ENCODE measurements around the gene PIK3CB.

Gene PIK3CB

DNA sequence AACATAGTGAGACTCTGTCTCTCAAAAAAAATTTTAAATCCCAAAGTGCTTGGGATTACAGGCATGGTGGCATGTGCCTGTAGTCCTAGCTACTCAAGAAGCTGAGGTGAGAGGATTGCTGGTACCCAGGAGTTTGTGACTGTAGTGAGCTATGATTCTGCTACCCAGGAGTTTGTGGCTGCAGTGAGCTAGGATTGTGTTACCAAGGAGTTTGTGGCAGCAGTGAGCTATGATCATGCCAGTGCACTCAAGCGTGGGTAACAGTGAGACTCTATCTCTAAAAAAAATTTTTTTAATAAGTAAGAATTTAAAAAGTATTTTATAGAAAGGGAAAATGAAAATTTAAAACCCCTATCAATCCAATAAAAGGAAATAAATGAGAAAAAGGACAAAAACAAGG, 156.6 kb downstream of the PIK3CB start:
- Histone ChIP-seq H3K4me3 (ENCODE audit: low read length) (no peak overlapping the region), H3K9me3 (ENCODE audit: insufficient read depth, low read depth, low read length) (peaks cover 13% of the 10 kb centered on the region; the same call in 1 of the 2 replicates)
- no CpG with 5 or more reads among the region's 1 CpG for WGBS

DNA sequence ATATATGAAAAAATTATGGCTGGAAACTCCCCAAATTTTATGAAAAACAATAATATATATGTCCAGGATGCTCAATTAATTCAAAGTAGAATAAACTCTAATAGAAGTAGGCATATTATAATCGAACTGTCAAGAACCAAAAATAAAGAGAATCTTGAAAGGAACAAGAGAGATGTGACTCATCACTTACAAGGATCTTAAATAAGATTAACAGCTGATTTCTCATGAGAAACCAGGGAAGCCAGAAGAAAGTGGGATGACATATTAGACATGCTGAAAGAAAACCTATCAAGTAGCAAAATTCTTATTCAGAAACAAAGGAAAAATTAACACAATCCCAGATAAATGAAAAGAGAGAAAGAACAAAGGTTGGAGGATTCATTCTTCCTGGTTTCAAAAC, 159.3 kb downstream of the PIK3CB start:
- Histone ChIP-seq H3K4me1 (ENCODE audit: insufficient read depth, low read length) (peaks cover 14% of the 10 kb centered on the region), H3K27me3 (ENCODE audit: insufficient read depth, low read length) (no peaks in the 10 kb centered on the region), H3K4me3 (ENCODE audit: low read length) (no peak overlapping the region), H3K27ac (ENCODE audit: low read depth, low read length) (no peak overlapping the region), H3K9ac (ENCODE audit: low read depth, low read length) (no peak overlapping the region), H3K36me3 (ENCODE audit: insufficient read depth, low read length) (peaks cover 20% of the 10 kb centered on the region), H3K9me3 (ENCODE audit: insufficient read depth, low read depth, low read length) (peaks cover 13% of the 10 kb centered on the region; the same call in 1 of the 2 replicates)
- 100% methylated on average over 1 of the region's 1 CpG for WGBS

More for the DNA sequence above, 156.6 kb downstream of the PIK3CB start:
- H3K27me3 ChIP-seq (ENCODE audit: insufficient read depth, low read length): no peaks in the 10 kb centered on the region
- H3K9ac ChIP-seq (ENCODE audit: low read depth, low read length): no peak overlapping the region
- H3K27ac ChIP-seq (ENCODE audit: low read depth, low read length): no peak overlapping the region
- H3K36me3 ChIP-seq (ENCODE audit: insufficient read depth, low read length): peaks cover 39% of the 10 kb centered on the region
- H3K4me1 ChIP-seq (ENCODE audit: insufficient read depth, low read length): peaks cover 8% of the 10 kb centered on the region

DNA sequence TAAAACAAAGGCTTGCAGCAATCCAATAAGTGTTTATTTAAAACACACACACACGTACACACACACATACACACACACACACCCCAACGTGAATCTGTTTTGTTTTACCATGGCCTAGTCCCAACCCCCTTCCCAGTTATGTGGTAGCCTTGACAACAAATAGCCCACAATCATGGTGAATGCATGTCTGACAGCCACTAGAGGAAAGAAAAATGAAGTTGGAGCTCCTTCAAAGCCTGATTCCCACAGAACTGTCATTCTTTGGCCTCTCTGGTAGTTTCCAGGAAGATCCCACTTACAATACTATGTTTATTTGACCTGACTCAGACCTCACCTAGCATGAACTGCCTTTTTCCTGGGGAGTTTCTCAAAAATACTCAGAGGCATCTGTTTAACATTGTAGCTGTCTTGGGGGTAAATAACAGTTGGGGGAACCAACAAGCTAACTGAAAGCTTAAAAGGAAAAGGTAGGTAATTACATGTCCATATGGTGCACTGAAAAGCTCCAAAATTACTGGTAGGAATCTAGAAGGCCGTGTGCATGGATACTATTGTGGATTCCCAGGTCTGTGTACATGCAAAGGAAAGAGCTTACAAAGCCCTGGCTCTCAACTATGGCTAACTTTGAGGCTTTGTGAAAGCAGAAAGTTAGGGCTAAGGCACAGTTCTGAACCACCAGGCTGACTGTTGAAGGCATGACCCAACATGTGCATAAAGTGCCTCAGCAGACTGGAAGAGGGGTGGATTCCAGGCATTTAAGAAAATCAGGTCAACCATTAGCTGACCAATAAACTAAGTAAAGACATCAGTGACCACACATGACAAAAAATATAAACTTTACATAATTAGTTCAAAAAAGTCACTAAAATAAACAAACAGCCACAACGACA, 160.8 kb downstream of the PIK3CB start:
- H3K27ac ChIP-seq (ENCODE audit: low read depth, low read length): peak overlapping the region; percentile 17; the same call in 1 of the 2 replicates
- H3K9ac ChIP-seq (ENCODE audit: low read depth, low read length): no peak overlapping the region
- H3K27me3 ChIP-seq (ENCODE audit: insufficient read depth, low read length): no peaks in the 10 kb centered on the region
- H3K9me3 ChIP-seq (ENCODE audit: insufficient read depth, low read depth, low read length): peaks cover 13% of the 10 kb centered on the region; the same call in 1 of the 2 replicates
- peaks cover 20% of the 10 kb centered on the region for H3K36me3 ChIP-seq (ENCODE audit: insufficient read depth, low read length)
- H3K4me1 ChIP-seq (ENCODE audit: insufficient read depth, low read length): peaks cover 14% of the 10 kb centered on the region
- 70% methylated on average over 4 of the region's 4 CpGs for WGBS
- no peak overlapping the region for H3K4me3 ChIP-seq (ENCODE audit: low read length)

DNA sequence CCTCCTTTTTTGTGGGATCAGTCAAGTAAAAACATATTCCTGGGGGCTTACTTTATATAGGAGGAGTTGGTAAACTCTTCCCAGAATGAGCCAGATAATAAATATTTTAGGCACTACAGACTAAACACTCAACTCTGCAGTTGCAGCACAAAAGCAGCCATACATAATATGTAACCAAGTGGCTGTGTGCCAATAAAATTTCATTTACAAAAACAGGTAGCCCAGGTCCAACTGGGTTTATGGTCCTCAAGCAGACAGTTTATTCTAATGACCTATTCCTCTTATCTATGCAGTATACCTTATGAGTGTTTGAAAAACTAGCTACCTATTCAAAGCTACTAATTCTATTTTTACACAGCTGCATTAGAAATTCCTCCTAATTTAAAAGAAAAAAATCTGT, 164.3 kb downstream of the PIK3CB start:
- Histone ChIP-seq H3K36me3 (ENCODE audit: insufficient read depth, low read length) (peaks cover 21% of the 10 kb centered on the region), H3K4me1 (ENCODE audit: insufficient read depth, low read length) (peaks cover 14% of the 10 kb centered on the region), H3K9me3 (ENCODE audit: insufficient read depth, low read depth, low read length) (peaks cover 3% of the 10 kb centered on the region; the same call in 1 of the 2 replicates), H3K27ac (ENCODE audit: low read depth, low read length) (no peak overlapping the region), H3K4me3 (ENCODE audit: low read length) (no peak overlapping the region), H3K9ac (ENCODE audit: low read depth, low read length) (no peak overlapping the region), H3K27me3 (ENCODE audit: insufficient read depth, low read length) (no peaks in the 10 kb centered on the region)

DNA sequence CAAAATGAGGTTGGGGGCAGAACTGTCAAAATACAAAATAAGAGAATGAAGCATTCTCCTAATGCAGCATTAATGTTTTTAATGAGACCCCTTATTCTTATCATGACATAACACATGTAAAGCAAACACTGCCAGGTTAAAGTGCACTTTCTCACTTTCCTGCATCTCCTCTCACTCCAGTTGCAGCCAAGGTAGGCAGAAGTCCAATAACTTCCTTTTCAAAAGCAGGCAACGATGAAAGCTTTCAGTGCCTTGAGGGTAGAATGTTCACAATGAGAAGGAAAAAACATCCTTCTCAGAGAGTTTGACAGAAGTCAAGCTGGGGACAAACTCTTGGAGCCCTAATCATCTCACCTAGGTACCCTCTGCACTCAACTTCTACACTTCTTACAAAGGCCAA, 166.6 kb downstream of the PIK3CB start:
- Histone ChIP-seq H3K4me3 (ENCODE audit: low read length) (no peak overlapping the region), H3K4me1 (ENCODE audit: insufficient read depth, low read length) (0 out of 2 replicates have a peak, but pooled peaks cover 6% of the 10 kb centered on the region), H3K36me3 (ENCODE audit: insufficient read depth, low read length) (peaks cover 38% of the 10 kb centered on the region), H3K9ac (ENCODE audit: low read depth, low read length) (no peak overlapping the region), H3K27me3 (ENCODE audit: insufficient read depth, low read length) (no peaks in the 10 kb centered on the region), H3K27ac (ENCODE audit: low read depth, low read length) (no peak overlapping the region), H3K9me3 (ENCODE audit: insufficient read depth, low read depth, low read length) (no peaks in the 10 kb centered on the region)
- 100% methylated on average over 1 of the region's 1 CpG for WGBS

DNA sequence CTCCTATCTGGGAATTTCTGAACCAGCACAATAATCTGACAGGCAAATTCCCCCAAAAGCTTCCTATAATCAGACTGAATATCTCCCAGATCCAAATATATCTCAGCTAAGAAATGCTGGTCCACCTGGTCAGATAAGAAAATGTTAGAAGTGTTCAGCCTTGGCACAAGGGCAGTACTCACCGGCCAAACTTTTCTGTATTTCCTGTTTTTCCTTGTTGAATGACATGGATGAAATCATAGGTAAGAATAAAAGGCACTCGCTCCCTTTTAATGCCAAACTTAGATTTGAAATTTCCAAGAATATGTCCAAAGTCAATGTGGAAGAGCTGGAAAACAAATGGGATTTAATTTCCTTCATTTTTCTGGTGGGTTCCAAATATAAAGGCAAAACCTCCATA, 177.2 kb downstream of the PIK3CB start:
- Histone ChIP-seq H3K27ac (ENCODE audit: low read depth, low read length) (no peak overlapping the region), H3K4me3 (ENCODE audit: low read length) (no peak overlapping the region), H3K27me3 (ENCODE audit: insufficient read depth, low read length) (no peaks in the 10 kb centered on the region), H3K9ac (ENCODE audit: low read depth, low read length) (no peak overlapping the region), H3K9me3 (ENCODE audit: insufficient read depth, low read depth, low read length) (no peaks in the 10 kb centered on the region), H3K4me1 (ENCODE audit: insufficient read depth, low read length) (no peaks in the 10 kb centered on the region), H3K36me3 (ENCODE audit: insufficient read depth, low read length) (peaks cover 73% of the 10 kb centered on the region)
- WGBS: 94% methylated on average over 2 of the region's 2 CpGs

DNA sequence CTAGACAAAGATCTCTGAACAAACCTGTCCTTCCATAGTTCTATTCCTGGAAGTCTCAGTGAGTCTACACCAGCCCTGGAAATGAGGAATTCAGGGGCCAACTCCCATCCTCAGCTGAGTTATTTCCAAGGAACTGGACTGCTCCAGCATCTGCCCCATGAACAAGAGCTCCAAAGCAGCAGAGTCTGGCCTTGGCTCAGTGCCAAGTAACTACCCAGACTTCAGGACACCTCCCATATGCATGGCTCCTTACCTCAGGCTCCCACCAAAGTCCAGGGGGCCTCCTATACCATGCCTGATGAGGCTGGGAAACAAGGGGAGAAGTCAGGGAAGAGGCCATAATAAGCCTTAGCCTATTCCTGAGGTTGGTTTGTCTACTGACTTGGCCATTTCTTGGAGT, 181.2 kb downstream of the PIK3CB start:
- H3K36me3 ChIP-seq (ENCODE audit: insufficient read depth, low read length): peaks cover 91% of the 10 kb centered on the region
- H3K9me3 ChIP-seq (ENCODE audit: insufficient read depth, low read depth, low read length): peaks cover 22% of the 10 kb centered on the region
- H3K4me1 ChIP-seq (ENCODE audit: insufficient read depth, low read length): no peaks in the 10 kb centered on the region
- no peak overlapping the region for H3K4me3 ChIP-seq (ENCODE audit: low read length)
- H3K27ac ChIP-seq (ENCODE audit: low read depth, low read length): no peak overlapping the region
- no peak overlapping the region for H3K9ac ChIP-seq (ENCODE audit: low read depth, low read length)
- no peaks in the 10 kb centered on the region for H3K27me3 ChIP-seq (ENCODE audit: insufficient read depth, low read length)

DNA sequence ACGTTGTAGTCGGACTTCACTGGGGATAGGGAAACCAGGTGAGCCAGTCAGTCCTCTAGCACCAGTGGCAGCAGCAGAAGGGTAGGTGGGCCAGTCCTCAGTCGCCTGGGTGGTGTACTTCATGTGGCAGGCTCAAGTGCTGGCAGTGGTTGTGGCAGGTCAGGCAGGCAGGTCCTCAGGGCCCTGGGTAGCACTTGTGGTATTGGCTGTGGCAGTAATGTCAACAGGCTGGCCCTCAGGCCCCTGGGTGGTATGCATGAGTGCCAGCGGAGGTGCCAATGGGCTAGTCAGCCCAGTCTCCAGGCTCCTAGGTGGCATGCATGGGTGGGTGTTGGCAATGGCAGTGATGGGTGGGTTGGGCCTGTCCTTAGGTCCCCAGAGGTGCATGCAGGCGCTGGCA, 185.6 kb downstream of the PIK3CB start:
- no peak overlapping the region for H3K27ac ChIP-seq (ENCODE audit: low read depth, low read length)
- peaks cover 46% of the 10 kb centered on the region for H3K9me3 ChIP-seq (ENCODE audit: insufficient read depth, low read depth, low read length)
- no peaks in the 10 kb centered on the region for H3K27me3 ChIP-seq (ENCODE audit: insufficient read depth, low read length)
- WGBS: 94% methylated on average over 5 of the region's 5 CpGs
- no peak overlapping the region for H3K9ac ChIP-seq (ENCODE audit: low read depth, low read length)
- H3K36me3 ChIP-seq (ENCODE audit: insufficient read depth, low read length): peaks cover 53% of the 10 kb centered on the region
- H3K4me1 ChIP-seq (ENCODE audit: insufficient read depth, low read length): no peaks in the 10 kb centered on the region
- no peak overlapping the region for H3K4me3 ChIP-seq (ENCODE audit: low read length)

DNA sequence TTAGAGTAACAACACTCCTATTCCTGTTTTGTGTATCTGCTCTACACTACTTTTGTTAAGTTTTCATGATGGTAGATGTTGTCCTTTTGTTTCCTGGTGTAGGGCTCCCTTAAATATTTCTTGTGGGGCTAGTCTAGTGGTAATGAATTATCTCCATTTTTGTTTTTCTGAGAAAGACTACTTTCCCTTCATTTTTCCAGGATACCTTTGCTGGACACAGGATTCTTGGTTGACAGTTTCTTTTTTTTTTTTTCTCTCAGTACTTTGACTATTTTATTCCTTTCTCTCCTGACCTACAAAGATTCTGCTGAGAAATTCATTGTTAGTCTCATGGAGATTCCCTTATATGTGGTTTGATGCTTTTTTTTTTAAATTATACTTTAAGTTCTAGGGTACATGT, 188.2 kb downstream of the PIK3CB start:
- peaks cover 65% of the 10 kb centered on the region for H3K9me3 ChIP-seq (ENCODE audit: insufficient read depth, low read depth, low read length)
- H3K4me1 ChIP-seq (ENCODE audit: insufficient read depth, low read length): no peaks in the 10 kb centered on the region
- no peak overlapping the region for H3K27ac ChIP-seq (ENCODE audit: low read depth, low read length)
- no peak overlapping the region for H3K4me3 ChIP-seq (ENCODE audit: low read length)
- H3K36me3 ChIP-seq (ENCODE audit: insufficient read depth, low read length): peaks cover 29% of the 10 kb centered on the region
- H3K27me3 ChIP-seq (ENCODE audit: insufficient read depth, low read length): no peaks in the 10 kb centered on the region
- no peak overlapping the region for H3K9ac ChIP-seq (ENCODE audit: low read depth, low read length)

DNA sequence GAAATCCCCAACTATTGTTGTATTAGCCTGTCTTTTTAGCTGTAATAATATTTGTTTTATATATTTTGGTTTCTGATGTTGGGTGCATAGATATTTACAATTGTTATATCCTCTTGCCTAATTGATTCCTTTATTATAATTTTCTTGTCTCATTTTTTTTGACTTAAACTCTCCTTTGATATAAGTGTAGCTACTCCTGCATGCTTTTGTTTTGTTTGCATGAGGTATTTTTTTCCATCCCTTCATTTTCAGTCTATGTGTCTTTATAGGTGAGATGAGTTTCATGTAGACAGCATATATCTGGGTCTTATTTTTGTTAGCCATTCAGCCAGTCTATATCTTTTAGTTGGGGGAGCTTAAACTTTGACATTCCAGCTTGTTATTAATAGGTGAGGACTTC, 188.7 kb downstream of the PIK3CB start:
- Histone ChIP-seq H3K27ac (ENCODE audit: low read depth, low read length) (no peak overlapping the region), H3K9ac (ENCODE audit: low read depth, low read length) (no peak overlapping the region), H3K27me3 (ENCODE audit: insufficient read depth, low read length) (no peaks in the 10 kb centered on the region), H3K4me3 (ENCODE audit: low read length) (no peak overlapping the region), H3K4me1 (ENCODE audit: insufficient read depth, low read length) (no peaks in the 10 kb centered on the region), H3K36me3 (ENCODE audit: insufficient read depth, low read length) (peaks cover 24% of the 10 kb centered on the region), H3K9me3 (ENCODE audit: insufficient read depth, low read depth, low read length) (peaks cover 67% of the 10 kb centered on the region)

DNA sequence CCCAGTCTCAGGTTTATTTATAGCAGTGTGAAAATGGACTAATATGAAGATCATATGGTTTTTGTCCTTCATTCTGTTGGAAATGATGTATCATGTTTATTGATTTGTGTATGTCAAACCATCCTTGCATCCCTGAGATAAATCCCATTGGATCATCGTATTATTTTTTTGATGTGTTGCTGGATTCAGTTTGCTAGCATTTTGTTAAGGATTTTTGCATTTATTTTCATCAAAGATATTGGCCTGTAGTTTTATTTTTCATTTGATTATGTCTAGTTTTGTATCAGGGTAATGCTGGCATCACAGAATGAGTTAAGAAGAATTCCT, 191.8 kb downstream of the PIK3CB start:
- H3K27ac ChIP-seq (ENCODE audit: low read depth, low read length): no peak overlapping the region
- 100% methylated on average over 1 of the region's 1 CpG for WGBS
- H3K9ac ChIP-seq (ENCODE audit: low read depth, low read length): no peak overlapping the region
- H3K4me1 ChIP-seq (ENCODE audit: insufficient read depth, low read length): no peaks in the 10 kb centered on the region
- no peaks in the 10 kb centered on the region for H3K27me3 ChIP-seq (ENCODE audit: insufficient read depth, low read length)
- no peak overlapping the region for H3K4me3 ChIP-seq (ENCODE audit: low read length)
- peaks cover 43% of the 10 kb centered on the region for H3K9me3 ChIP-seq (ENCODE audit: insufficient read depth, low read depth, low read length)
- no peaks in the 10 kb centered on the region for H3K36me3 ChIP-seq (ENCODE audit: insufficient read depth, low read length)
